NCI-H2029 treated with DMSO at 0.1 percent for 48 hours (cell line): ENCODE results near the gene LGALS3BP.
"Not testable (repeated sequence)": the region's sequence is repeated elsewhere in the genome, so short reads cannot be mapped to it uniquely, and the experiment has no call there.

Experiments used
- DNase-seq: peaks from one replicate; lab custom pipeline; 2025; lab: John Stamatoyannopoulos, UW

LGALS3BP gene

DNA sequence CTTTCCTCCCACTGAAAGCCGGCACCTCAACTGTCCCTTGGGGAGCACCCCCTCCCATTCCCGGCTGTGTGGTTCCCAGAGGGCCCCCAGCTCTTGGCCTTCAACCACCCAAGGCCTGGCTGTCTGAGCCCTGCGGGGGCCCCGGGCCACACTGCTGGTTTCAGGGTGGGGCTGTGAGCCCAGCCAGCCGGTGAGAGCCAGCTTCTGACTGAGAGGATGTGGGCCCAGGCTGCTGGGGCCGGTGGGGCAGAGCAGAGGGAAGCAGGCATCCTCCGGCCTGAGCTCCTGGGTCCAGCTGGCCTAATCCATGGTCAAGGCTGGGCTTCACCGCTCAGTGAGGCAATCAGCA lies 875 bp upstream of the LGALS3BP start:
- DNase-seq = no peak

DNA sequence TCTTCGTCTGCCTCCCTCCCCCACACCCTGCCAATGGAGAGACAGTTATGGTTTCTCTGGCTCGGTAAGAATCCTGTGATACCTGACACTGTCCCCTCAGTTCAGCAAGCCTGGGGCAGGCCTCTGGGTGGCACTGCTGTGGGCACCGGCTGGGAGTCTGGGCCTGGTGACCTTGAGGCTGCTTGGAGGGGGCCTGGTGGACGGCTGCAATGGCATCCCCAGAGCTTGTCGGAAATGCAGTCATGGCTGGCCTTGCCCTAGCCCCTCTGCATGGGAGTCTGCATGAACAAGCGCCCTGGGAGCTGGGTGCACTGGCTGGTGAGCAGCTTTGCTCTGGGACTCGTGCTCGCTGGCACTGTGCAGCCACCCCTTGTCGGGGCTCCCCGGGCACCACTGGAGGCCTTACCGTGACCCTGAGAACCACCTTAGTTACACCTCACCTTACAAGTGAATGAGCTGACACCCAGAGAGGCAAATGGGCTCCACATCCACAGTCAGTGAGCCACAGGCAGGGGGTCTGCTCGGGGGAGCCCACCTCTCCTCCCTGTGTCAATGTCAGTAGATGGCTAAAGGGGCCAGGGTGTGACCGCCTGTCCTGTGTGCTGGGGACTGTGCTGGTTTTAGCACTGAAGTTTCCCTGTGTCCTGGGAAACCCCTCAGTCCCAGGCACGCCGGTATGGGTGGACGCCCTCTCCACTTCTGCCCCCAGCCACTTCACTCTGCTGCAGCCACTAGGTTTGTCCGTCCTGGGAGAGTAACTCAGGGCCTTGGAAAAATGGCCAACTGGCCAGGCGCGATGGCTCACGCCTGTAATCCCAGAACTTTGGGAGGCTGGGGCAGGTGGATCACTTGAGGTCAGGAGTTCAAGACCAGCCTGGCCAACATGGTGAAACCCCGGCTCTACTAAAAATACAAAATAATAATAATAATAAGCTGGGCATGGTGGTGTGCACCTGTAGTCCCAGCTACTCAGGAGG lies 1.4 kb downstream of the LGALS3BP start:
- DNase-seq = no peak

DNA sequence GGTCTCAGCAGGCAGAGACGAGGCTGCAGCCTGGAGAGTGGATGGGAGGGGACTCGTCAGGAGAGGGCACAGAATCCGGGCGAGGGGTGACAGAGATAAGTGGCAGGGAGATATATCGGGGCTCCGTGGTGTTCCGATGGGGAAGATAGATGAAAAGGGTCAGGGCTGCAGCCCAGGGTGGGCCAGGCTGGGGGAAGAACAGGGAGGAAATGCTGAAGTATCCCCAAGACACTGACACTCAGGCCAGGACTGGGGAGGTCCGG lies 2.1 kb downstream of the LGALS3BP start:
- no peak for DNase-seq

DNA sequence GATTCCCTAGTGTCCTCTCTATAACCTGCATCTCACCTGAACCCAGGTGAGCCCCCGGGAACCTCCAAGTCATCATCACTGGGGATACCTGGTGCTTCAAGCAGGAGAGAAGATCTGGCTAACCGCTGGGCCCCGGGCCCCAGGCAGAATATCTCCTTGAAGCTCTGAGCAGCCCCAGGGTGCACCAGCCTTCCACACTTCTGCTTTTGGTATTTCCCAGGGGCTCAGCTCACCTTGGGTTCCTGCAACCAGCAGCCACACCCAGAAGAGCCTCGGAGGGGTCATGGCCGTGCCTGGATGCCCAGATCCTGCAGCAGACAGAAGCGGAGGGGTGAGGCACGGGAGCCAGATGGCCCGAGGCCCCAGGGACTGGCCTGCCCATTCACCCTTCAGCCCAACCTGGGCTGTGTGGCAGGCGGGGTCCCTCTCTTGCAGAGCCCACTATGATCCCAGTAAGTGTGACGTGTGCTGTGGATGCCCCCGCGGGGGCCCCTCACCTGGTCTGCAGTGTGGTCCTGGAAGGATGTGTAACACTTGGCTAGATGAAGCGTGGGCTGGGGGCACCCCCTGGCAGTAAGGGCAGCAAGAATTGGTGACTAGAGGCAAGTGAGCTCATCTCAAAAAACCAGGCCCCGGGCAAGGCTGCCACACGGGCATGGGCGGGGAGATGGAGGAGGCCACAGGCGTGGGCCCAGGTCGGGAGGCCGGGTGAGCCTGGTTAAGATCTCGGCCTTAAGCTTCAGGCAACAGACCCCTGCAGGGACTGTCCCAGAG lies 2.6 kb downstream of the LGALS3BP start:
- DNase-seq = no peak

DNA sequence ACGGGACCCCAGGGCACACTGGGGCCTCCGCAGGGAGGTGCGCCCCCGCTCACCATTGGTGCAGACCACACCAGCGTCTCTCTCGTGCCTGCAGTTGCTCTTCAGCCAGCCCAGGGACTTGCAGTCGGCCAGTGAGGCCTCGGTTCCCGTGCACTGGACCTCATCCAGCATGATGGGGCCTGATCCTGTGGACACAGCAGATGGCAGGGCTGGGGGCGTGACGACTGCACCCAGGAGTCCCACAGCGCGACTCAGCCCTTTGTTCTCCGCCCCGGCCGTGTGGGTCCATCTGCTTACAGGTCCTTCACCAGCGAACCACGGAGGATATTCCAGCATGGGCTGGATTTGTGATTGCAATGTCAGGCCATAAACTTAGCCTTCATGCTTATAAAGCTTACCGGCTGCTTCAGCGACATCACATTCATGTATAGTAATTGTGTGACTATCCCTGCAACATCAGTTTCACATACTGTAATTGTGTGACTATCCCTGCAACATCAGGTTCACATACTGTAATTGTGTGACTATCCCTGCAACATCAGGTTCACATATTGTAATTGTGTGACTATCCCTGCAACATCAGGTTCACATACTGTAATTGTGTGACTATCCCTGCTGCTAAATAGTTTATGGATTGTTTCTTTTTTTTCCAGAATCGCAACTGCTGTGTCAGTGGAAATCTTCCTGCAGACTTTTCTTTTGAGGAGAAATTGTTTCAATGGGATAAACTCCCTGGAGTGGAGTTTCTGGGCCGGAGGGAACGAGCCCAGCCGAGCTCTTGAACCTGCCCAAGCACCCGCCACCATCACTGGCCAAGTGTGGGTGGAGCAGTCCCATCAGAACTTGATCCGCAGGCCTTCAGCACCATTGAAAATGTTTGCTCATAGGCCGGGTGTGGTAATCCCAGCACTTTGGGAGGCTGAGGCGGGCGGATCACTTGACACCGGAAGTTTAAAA lies 4.8 kb downstream of the LGALS3BP start:
- peak; percentile 22 for DNase-seq

- DNase-seq = no peak
These were observed 5.8 kb downstream of the LGALS3BP start for GRCh38 chr17:78973792-78974520.

GRCh38 chr17:78973196-78973595 lies 6.5 kb downstream of the LGALS3BP start:
- no peak for DNase-seq

GRCh38 chr17:78972507-78973105 lies 7.1 kb downstream of the LGALS3BP start:
- no peak for DNase-seq

GRCh38 chr17:78971756-78972506 lies 7.8 kb downstream of the LGALS3BP start:
- no peak for DNase-seq

GRCh38 chr17:78970834-78971755 lies 8.6 kb downstream of the LGALS3BP start:
- DNase-seq = no peak

- DNase-seq = no peak
These were observed 9.9 kb downstream of the LGALS3BP start for GRCh38 chr17:78969865-78970264.

- DNase-seq = no peak
These were observed 11.9 kb downstream of the LGALS3BP start for GRCh38 chr17:78967782-78968362.

DNA sequence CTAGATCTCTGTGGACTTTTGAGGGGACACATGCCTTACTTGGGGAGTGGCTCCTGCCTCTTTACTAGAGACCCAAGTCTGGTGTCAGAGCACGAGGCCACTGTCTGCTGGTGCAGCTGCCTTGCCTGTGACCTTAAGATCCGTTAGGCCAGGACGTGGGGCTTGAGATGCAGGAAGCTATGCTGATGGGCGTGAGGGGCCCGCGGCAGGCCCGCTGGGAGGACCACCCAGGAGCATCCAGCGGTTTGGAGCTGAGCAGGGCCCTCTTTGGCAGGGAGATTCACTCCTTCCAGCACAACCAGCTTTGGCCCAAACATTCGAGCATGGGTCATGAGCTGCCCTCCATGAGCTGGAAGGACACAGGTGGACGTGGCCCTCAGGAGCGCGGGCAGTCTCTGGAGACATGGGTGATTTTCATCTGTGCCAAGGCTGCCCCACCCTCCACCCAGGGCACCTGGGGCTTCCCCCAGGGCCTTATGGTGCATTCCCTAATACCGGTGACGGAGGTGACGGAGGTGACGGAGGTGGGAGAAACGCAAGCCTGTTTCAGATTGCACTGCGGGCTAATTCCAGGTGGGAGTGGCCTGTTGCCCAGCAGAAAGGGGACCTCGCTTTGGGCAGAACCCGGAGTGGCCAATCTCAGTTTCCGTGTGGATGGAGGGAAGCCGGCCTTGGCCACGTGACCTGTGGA lies 12.7 kb downstream of the LGALS3BP start:
- DNase-seq = no peak

DNA sequence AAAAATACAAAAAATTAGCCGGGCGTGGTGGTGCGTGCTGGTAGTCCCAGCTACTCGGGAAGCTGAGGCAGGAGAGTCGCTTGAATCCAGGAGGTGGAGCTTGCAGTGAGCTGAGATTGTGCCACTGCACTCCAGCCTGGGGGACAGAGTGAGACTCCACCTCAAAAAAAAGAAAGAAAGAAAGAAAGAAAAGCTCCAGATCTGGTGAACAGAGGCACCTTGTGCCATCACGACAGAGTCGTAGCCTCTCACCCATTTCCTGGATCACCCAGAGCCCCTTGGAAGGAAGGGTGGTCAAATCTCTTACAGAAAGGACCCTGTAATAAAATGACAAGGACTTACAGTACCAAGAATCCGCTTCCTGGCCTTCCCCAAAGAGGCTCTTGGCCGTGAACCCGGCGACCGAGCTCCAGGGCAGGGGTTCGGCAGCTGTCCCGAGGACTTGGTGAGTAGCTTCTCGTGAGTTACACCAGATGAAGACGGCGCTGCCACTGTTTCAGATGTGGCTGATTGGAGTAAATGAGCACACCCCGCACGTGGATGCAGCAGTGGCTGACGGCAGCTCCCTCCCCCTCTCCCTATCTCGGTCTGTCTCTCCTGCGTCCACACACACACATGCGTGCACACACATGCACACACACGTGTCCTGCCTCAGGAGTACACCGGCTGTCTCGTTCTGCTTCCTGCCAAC lies 13.5 kb downstream of the LGALS3BP start:
- no peak for DNase-seq

DNA sequence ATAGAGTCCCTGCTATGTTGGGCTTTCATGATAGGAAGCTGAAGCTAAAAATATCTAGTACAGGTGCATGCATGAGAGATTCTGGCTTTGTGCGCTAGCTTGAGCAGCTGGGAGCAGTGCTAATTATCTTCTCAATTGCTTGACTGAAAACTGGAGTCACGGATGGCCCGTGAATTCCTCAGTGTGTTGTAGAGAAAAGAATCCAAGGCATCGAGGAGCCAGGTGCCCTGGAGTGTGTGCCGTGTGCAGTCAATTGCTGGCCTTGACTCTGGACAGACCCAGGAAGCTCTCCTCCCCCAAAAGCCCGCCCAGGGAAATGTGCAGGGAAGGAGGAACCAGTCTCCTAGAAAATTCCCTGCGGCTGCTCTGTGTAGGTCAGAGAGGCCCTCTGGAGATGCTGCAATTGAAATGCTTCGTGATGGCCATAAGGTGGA lies 14.2 kb downstream of the LGALS3BP start:
- no peak for DNase-seq

DNA sequence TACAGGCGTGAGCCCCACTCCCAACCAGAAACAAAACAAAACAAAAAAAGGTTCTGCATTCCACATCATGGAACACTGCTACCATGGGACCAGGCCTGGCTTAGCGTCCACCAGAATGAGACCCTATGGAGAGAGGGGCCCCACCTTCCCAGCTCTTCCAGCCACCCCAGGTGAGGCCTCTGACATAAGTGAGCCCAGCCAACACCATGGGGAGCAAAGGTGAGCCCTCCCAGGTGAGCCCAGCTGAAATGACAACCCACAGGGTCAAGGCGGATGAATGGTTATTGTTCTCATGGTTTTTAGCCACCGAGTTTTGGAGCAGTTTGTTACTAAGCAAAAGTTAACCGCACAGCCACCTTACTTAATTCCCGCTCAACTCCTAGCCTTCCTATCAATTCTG lies 16.3 kb downstream of the LGALS3BP start:
- no peak for DNase-seq

DNA sequence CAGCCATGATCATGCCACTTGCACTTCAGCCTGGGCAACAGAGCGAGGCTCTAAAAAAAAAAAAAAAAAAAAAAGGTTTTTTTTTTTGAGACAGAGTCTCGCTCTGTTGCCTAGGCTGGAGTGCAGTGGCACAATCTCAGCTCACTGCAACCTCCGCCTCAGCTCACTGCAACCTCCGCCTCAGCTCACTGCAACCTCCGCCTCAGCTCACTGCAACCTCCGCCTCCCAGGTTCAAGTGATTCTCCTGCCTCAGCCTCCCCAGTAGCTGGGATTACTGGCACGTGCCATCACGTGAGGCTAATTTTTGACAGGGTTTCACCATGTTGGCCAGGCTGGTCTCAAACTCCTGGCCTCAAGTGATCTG lies 16.8 kb downstream of the LGALS3BP start:
- DNase-seq = not testable (repeated sequence)
